ENCODE measurements around the gene CYFIP1.
A peak's percentile ranks its signal among the peaks of the same experiment; 100 is the strongest.
"Not testable (repeated sequence)": the region's sequence is repeated elsewhere in the genome, so short reads cannot be mapped to it uniquely, and the experiment has no call there.

Gene CYFIP1

GRCh38 chr15:22980189-22981050, at the start of gene CYFIP1:
Gene CYFIP1, minus strand, starts transcription at chr15:22980368. Its CDS starts 33,083 bp downstream, at chr15:22947285.
- DNase-seq: peak; percentile 65

GRCh38 chr15:23026218-23026617, 46.0 kb upstream of the CYFIP1 start:
- DNase-seq: no peak

GRCh38 chr15:23022156-23022555, 42.0 kb upstream of the CYFIP1 start:
- no peak for DNase-seq

GRCh38 chr15:23014394-23015000, 34.3 kb upstream of the CYFIP1 start:
- no peak for DNase-seq

- no peak for DNase-seq
Measured at GRCh38 chr15:23013681-23014080, 33.5 kb upstream of the CYFIP1 start.

GRCh38 chr15:23012616-23013015, 32.4 kb upstream of the CYFIP1 start:
- not testable (repeated sequence) for DNase-seq

GRCh38 chr15:23003736-23004135, 23.6 kb upstream of the CYFIP1 start:
- DNase-seq: no peak

GRCh38 chr15:23002920-23003319, 22.8 kb upstream of the CYFIP1 start:
- DNase-seq: no peak

GRCh38 chr15:22995795-22996194, 15.6 kb upstream of the CYFIP1 start:
- DNase-seq: no peak

GRCh38 chr15:22992024-22992326, 11.8 kb upstream of the CYFIP1 start:
- DNase-seq: no peak

- no peak for DNase-seq
Measured at GRCh38 chr15:22989576-22990477, 9.7 kb upstream of the CYFIP1 start.

GRCh38 chr15:22988811-22989210, 8.6 kb upstream of the CYFIP1 start:
- no peak for DNase-seq

- DNase-seq: not testable (repeated sequence)
Measured at GRCh38 chr15:22981931-22982330, 1.8 kb upstream of the CYFIP1 start.

- peak; percentile 4 for DNase-seq
Measured at GRCh38 chr15:22981051-22981840, 1.1 kb upstream of the CYFIP1 start.

- peak; percentile 23 for DNase-seq
Measured at GRCh38 chr15:22979238-22980188, 655 bp downstream of the CYFIP1 start.

- DNase-seq: no peak
Measured at GRCh38 chr15:22978691-22979237, 1.4 kb downstream of the CYFIP1 start.

GRCh38 chr15:22974745-22975144, 5.4 kb downstream of the CYFIP1 start:
- no peak for DNase-seq

- DNase-seq: no peak
Measured at GRCh38 chr15:22973987-22974386, 6.2 kb downstream of the CYFIP1 start.

- DNase-seq: no peak
Measured at GRCh38 chr15:22973286-22973685, 6.9 kb downstream of the CYFIP1 start.

- no peak for DNase-seq
Measured at GRCh38 chr15:22969489-22969888, 10.7 kb downstream of the CYFIP1 start.

GRCh38 chr15:22968366-22968765, 11.8 kb downstream of the CYFIP1 start:
- no peak for DNase-seq
